ENCODE data around the gene IPPK. TPM values are rescaled to one million over a fixed set of nuclear protein-coding genes. Genes with fewer than 3 reads are reported as not detected.

Gene IPPK
- total and polyA plus RNA-seq, 2 experiments from 2014 or later: 6.4 to 7.0 TPM

DNA sequence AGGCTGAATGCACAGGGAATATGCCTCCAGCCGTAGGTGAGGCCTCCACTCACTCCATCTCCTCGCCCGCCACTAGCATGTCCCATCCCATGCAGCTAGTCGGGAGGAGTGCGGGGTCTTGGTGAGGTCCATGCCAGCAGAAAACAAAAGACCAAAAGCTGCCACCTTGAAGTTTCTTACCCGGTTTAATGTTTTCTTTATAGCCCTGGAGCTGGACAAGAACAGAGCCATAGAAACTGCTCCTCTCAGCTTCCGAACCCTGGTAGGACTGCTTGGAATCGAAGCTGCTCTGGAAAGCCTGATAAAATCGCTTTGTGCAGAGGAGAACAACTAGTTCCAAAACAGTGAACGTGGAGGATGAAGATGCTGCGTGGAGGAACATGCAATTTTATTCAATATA is 57.1 kb downstream of the IPPK start:
- Histone ChIP-seq H3K36me3 (peaks cover 11% of the 10 kb centered on the region), H3K27me3 (no peaks in the 10 kb centered on the region), H3K4me3 (no peak overlapping the region), H3K9me3 (ENCODE audit: low read depth) (no peaks in the 10 kb centered on the region), H3K27ac (no peak overlapping the region), H3K4me1 (ENCODE audit: low read depth) (no peaks in the 10 kb centered on the region)
- no peak for DNase-seq (ENCODE audit: low read depth in 1 of 2, low spot score in 1 of 2)
- TF ChIP-seq, protein P1, sequence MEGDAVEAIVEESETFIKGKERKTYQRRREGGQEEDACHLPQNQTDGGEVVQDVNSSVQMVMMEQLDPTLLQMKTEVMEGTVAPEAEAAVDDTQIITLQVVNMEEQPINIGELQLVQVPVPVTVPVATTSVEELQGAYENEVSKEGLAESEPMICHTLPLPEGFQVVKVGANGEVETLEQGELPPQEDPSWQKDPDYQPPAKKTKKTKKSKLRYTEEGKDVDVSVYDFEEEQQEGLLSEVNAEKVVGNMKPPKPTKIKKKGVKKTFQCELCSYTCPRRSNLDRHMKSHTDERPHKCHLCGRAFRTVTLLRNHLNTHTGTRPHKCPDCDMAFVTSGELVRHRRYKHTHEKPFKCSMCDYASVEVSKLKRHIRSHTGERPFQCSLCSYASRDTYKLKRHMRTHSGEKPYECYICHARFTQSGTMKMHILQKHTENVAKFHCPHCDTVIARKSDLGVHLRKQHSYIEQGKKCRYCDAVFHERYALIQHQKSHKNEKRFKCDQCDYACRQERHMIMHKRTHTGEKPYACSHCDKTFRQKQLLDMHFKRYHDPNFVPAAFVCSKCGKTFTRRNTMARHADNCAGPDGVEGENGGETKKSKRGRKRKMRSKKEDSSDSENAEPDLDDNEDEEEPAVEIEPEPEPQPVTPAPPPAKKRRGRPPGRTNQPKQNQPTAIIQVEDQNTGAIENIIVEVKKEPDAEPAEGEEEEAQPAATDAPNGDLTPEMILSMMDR (IDR thresholded peaks at IDR 0.05; ENCODE audit: low read depth, low read length): no peak

DNA sequence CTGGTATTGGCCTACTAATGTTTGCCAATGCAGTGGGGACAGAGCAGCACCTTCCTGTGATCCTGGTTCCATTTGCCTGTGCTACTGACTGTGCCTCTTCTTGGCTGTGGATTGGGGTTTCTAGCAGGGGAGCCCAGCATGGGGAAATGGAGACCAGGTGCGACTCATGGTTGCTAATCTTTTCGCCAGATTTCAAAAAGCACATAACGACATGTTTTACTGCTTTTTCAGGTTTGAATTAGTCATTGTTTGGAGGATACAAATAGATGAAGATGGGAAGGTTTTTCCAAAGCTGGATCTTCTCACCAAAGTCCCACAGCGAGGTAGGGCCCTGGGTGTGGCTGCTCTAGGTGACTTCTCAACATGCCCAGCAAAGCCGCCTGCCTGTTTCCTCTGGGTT is 57.6 kb downstream of the IPPK start:
- TF ChIP-seq, protein P1 (IDR thresholded peaks at IDR 0.05; ENCODE audit: low read depth, low read length): no peak
- DNase-seq (ENCODE audit: low read depth in 1 of 2, low spot score in 1 of 2): no peak
- no peaks in the 10 kb centered on the region for H3K9me3 ChIP-seq (ENCODE audit: low read depth)
- no peaks in the 10 kb centered on the region for H3K4me1 ChIP-seq (ENCODE audit: low read depth)
- no peak overlapping the region for H3K4me3 ChIP-seq
- H3K27ac ChIP-seq: no peak overlapping the region
- H3K27me3 ChIP-seq: no peaks in the 10 kb centered on the region
- H3K36me3 ChIP-seq: peaks cover 11% of the 10 kb centered on the region

DNA sequence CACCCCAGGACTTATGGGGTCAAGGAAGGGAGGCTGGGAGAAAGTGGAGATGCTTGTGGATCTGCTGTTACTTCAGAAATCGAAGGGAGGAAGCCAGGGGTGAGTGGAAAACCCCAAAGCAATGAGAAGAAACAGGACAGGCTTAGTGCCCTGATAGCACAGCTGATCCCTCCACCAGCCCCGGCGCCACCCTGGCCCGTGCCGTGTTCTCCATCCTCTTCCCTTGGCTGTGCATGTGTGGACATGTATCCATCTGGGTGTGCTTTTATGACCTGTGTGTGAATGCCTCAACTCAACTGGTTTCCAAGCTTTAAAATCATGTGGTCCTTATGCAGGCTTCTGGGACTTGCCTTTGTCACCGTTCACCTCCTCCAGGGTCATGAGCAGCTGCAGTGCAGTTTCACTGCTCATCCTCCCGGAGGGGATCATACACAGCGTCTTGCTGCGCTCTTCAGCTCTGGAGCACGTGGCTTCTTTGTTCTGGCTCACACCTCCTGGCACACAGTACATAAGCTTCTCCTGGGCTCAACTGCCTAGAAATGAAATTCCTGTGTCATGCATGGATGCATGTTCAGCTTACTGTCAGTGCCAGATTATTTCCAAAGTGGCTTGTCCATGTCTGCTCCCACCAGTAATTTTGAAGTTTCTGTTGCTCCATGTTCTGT is 58.2 kb downstream of the IPPK start:
- no peaks in the 10 kb centered on the region for H3K9me3 ChIP-seq (ENCODE audit: low read depth)
- H3K27ac ChIP-seq: no peak overlapping the region
- peaks cover 7% of the 10 kb centered on the region for H3K36me3 ChIP-seq
- no peaks in the 10 kb centered on the region for H3K27me3 ChIP-seq
- TF ChIP-seq, protein P1 (IDR thresholded peaks at IDR 0.05; ENCODE audit: low read depth, low read length): no peak
- no peaks in the 10 kb centered on the region for H3K4me1 ChIP-seq (ENCODE audit: low read depth)
- no peak for DNase-seq (ENCODE audit: low read depth in 1 of 2, low spot score in 1 of 2)
- no peak overlapping the region for H3K4me3 ChIP-seq

DNA sequence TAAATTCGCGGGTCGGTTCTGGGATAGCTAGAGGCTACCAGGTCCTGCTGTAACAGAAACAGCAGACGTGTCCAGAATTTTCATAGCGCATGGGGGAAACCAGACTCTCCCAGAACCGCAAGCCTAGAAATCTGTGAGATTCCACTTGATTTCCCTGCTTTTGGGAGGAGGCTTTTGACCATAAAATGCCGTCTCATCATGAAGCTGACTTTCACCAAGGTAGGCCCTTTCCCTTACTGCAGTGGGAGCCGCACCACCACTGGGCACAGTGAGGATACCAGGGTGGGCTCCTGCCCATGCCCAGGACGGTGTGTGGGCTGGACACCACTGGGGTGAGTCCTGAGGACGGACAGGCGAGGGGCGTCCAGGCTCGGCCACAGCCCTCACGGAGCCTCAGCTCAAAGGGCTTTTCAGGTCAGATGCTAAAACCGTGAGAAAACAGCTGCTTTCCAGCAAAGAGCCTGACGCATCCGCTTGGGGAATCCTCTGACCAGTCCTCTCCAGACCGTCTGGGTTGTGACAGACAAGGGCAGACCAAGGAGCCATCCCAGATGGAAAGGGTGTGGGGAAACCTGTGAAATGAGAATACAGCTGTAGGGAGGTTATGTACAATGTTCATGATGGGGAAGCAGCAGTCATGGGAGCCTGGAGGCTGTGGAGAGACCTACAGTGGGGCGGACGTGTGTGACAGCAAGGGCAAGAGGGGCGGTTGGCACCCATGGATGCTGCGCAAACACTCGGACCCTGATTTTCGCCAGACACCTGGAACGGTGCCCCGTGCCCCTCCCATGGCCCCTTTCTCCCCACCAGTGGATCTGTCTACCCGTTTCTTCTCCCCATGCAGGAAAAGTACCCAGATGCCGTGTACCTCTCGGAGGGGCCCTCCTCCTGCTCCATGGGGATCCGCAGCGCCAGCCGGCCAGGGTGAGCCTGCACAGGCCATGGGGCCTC is 59.2 kb downstream of the IPPK start:
- Histone ChIP-seq H3K4me1 (ENCODE audit: low read depth) (no peaks in the 10 kb centered on the region), H3K27me3 (no peaks in the 10 kb centered on the region), H3K27ac (no peak overlapping the region), H3K36me3 (peaks cover 4% of the 10 kb centered on the region), H3K4me3 (no peak overlapping the region), H3K9me3 (ENCODE audit: low read depth) (no peaks in the 10 kb centered on the region)
- DNase-seq (ENCODE audit: low read depth in 1 of 2, low spot score in 1 of 2): peak in 1 of 2 donors; percentile 67
- TF ChIP-seq, protein P1 (IDR thresholded peaks at IDR 0.05; ENCODE audit: low read depth, low read length): no peak

DNA sequence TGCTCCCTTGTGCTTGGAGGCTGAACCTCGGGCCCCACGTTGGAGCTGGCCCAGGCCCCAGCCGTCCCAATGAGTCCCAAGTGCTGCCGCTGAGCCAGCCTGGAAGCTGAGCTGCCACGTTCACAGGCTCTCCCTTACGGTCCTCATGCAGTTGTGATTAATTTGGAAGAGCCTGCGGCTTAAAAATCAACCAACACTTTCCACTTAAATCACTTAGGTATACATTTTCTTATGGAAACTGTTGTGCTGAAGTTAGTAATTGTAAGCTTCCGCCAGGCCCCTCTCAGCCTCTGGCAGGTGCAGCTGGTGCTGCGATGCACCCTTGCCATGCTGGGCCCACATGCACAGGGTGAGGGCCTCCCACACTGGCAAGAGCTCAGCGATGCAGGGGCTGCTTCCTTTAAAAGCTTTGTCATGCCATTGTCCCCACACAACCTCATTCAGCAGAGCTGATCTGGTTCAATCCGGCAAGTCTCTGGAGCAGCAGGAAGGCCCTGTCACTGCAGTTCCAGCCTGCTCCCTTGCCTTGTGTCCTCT is 61.0 kb downstream of the IPPK start:
- Histone ChIP-seq H3K36me3 (no peaks in the 10 kb centered on the region), H3K9me3 (ENCODE audit: low read depth) (no peaks in the 10 kb centered on the region), H3K4me3 (no peak overlapping the region), H3K27ac (peak overlapping the region; percentile 60), H3K27me3 (no peaks in the 10 kb centered on the region), H3K4me1 (ENCODE audit: low read depth) (no peaks in the 10 kb centered on the region)
- peak; percentile 12 to 29 for DNase-seq (ENCODE audit: low read depth in 1 of 2, low spot score in 1 of 2)
- TF ChIP-seq, protein P1 (IDR thresholded peaks at IDR 0.05; ENCODE audit: low read depth, low read length): no peak

Data from cardiac muscle cell (in vitro differentiated cells and primary cell).